AG09319 (cell line): ENCODE data around the gene OR52E1.

Experiments
- DNase-seq: peaks from one replicate; pipeline ENCODE4 v3.0.0-alpha.2; 2010; ENCODE audit warnings: low read depth; ENCODE audit errors: extremely low read depth
- TF ChIP-seq, protein P1 (sequence below): IDR thresholded peaks from 2 replicates; pipeline ENCODE4 v1.5.1; 2011; ENCODE audit warnings: low read depth, mild to moderate bottlenecking, inconsistent platforms, low read length, moderate library complexity

Gene OR52E1

DNA sequence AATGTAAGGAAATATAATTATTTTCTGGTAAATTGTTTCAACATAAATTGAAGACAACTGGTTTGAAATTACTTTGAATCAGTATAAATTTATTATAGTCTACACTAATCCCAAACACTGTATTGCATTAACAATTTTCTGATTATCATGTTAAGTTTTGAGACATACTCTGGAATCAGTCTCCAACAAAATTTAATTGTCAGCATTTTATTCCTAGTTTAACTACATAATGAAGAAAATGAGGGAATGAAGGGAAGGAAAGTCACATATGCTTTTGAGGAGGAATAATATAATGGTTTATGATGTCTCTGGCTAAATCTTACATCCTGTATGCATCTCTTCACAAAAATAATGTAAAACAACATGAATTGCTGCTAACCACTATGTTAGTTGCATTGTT lies 14.2 kb downstream of the OR52E1 start:
- DNase-seq: no peak
- TF ChIP-seq, protein P1, sequence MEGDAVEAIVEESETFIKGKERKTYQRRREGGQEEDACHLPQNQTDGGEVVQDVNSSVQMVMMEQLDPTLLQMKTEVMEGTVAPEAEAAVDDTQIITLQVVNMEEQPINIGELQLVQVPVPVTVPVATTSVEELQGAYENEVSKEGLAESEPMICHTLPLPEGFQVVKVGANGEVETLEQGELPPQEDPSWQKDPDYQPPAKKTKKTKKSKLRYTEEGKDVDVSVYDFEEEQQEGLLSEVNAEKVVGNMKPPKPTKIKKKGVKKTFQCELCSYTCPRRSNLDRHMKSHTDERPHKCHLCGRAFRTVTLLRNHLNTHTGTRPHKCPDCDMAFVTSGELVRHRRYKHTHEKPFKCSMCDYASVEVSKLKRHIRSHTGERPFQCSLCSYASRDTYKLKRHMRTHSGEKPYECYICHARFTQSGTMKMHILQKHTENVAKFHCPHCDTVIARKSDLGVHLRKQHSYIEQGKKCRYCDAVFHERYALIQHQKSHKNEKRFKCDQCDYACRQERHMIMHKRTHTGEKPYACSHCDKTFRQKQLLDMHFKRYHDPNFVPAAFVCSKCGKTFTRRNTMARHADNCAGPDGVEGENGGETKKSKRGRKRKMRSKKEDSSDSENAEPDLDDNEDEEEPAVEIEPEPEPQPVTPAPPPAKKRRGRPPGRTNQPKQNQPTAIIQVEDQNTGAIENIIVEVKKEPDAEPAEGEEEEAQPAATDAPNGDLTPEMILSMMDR: no peak

DNA sequence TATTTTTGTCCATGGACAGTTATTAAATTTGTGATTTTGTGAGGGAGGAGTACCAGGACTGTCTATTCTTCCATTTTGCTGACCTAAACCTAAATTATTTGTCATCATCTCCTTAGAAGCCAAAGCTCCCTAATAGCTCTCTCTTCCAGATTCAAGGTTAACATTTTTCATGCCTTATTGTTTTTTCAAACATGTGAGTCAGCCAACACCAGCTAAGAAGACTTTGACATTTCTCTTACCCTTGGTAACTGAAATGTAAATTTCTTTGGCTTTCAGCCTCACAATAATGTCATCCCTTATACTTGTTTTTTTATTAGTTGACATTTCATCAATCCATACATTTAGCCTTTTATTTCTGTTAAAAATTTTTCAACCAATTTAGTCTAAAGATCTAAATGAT lies 19.2 kb downstream of the OR52E1 start:
- TF ChIP-seq, protein P1: no peak
- no peak for DNase-seq

DNA sequence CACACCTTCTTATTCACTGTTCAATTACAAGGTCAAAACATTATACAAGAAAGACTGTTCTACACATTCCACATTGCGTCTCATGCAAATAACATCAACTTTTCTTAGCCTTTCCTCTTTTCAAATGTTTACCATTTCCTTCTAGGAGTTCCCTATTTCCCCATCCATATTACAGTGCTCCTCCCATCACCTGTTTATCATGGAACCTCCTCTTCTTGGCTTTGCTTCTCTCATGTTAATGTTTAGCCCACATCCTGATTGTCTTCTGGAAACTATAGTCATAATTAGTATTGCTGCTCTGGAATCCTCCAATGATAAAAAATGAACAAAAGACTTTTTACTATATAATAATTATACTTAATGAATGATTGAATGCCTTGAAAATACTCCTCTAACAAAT lies 21.3 kb downstream of the OR52E1 start:
- DNase-seq: no peak
- TF ChIP-seq, protein P1: no peak

GRCh38 chr11:5092821-5093585 lies 23.6 kb downstream of the OR52E1 start:
- no peak for DNase-seq
- TF ChIP-seq, protein P1: no peak

DNA sequence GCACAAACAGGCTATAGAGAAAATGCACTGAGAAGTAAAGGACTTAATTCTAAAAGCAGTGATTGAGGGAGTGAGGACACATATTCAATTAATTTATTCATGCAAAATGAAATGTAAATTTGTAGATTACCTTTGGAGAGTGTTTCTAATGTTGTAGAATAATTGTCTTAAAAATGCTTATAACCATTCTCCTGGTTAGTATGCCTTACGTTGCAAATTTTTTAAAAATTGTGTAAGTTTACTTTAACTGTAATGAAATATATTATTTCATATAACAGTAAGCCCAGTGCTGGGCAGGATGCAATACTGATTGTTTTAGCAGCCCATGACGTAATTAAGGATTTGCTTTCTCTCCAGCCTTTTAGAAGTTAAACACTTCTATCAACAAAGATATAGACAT lies 26.6 kb downstream of the OR52E1 start:
- TF ChIP-seq, protein P1: no peak

DNA sequence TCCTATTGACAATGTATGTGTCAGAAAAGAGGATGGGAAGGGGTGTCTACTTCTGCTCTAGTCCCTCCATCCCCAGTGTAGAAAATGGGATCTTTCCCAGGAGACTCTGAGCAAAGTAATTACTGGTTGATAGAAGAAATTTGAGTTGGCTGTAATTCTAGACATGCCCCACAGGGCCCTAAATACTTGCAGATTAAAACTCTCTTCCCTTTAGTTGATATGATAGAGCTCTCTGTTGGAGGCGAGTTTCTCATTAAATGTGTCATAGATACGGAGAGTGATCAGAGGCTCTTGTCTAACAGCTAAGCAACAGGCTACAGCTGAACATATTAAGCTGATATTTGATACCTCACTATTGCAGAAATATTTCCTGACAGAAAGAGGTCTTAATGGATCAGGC lies 32.9 kb downstream of the OR52E1 start:
- TF ChIP-seq, protein P1: no peak
- no peak for DNase-seq

More for the DNA sequence above, 26.6 kb downstream of the OR52E1 start:
- no peak for DNase-seq

DNA sequence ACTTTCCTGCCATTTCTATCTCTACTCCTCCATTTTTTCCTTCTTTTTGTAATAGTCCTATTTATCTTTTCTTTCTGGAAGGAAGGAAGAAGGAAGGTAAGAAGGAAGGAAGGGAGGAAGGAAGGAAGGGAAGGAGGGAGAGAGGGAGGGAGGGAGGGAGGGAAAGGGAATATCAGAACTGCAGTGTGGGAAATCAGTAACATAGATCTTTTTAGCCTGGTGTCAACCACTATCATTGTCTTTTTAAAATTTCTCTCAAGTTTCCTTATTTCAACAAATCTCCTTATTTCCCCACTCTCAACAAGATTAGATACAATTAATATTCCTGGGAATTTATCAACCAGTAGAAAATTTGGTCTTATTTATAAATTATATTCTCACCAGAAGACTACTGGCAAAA lies 33.7 kb downstream of the OR52E1 start:
- no peak for DNase-seq
- TF ChIP-seq, protein P1: no peak
